Karpas-422 (cell line): ENCODE results near the gene GRID2. TPM values are rescaled to one million over a fixed set of nuclear protein-coding genes. Genes with fewer than 3 reads are reported as not detected.

Experiments used
- DNase-seq: peaks from one replicate; pipeline ENCODE4 v3.0.0-alpha.2; 2015
- H2AFZ ChIP-seq: fragments of 200-600 bp; sonication (generic); 2 replicates; pipeline ENCODE4 v1.6.1; 2014; ENCODE audit warnings: antibody characterized with exemption, low read length, mixed read lengths
- H3K27ac ChIP-seq: fragments of 200-600 bp; sonication (generic); 2 replicates; pipeline ENCODE4 v1.5.1; 2014; ENCODE audit warnings: mild to moderate bottlenecking, low read length, moderate library complexity
- H3K27me3 ChIP-seq: fragments of 200-600 bp; sonication (generic); 2 replicates; pipeline ENCODE4 v1.6.1; 2014; ENCODE audit warnings: low read length, mixed read lengths
- H3K36me3 ChIP-seq: fragments of 200-600 bp; sonication (generic); 2 replicates; pipeline ENCODE4 v1.6.1; 2014; ENCODE audit warnings: low read length, mixed read lengths; ENCODE audit not compliant: insufficient read depth
- H3K4me1 ChIP-seq: fragments of 200-600 bp; sonication (generic); 2 replicates; pipeline ENCODE4 v1.6.1; 2014; ENCODE audit warnings: mild to moderate bottlenecking, low read length, mixed read lengths
- H3K4me2 ChIP-seq: fragments of 200-600 bp; sonication (generic); 2 replicates; pipeline ENCODE4 v1.6.1; 2014; ENCODE audit warnings: low read length, low read depth, mild to moderate bottlenecking; ENCODE audit not compliant: poor library complexity, severe bottlenecking
- H3K4me3 ChIP-seq: fragments of 200-600 bp; sonication (generic); 2 replicates; pipeline ENCODE4 v1.5.1; 2014; ENCODE audit warnings: mild to moderate bottlenecking, antibody characterized with exemption, low read length, mixed read lengths
- H3K79me2 ChIP-seq: fragments of 200-600 bp; sonication (generic); 2 replicates; pipeline ENCODE4 v1.6.1; 2014; ENCODE audit warnings: mild to moderate bottlenecking, low read length, mixed read lengths
- H3K9ac ChIP-seq: fragments of 200-600 bp; sonication (generic); 2 replicates; pipeline ENCODE4 v1.6.0; 2014; ENCODE audit warnings: low read length
- H3K9me2 ChIP-seq: fragments of 200-600 bp; sonication (generic), shearing (Covaris generic); replicated peaks from 2 replicates; pipeline ENCODE4 v1.6.0; 2014; ENCODE audit warnings: mild to moderate bottlenecking, low read length, moderate library complexity; ENCODE audit not compliant: insufficient read depth
- H3K9me3 ChIP-seq: fragments of 300-700, 200-600 bp; sonication (generic); 2 replicates; pipeline ENCODE4 v1.6.1; 2014; ENCODE audit warnings: low read length, mixed read lengths
- H4K20me1 ChIP-seq: fragments of 200-600 bp; sonication (generic); 2 replicates; pipeline ENCODE4 v1.6.1; 2014; ENCODE audit warnings: mild to moderate bottlenecking, antibody characterized with exemption, low read length, low read depth; ENCODE audit not compliant: insufficient read depth
- total RNA-seq: library from RNA; depleted of rRNA; stranded (reverse); fragments of >200 nt; shearing (Covaris generic); gene quantifications from 2 replicates; pipeline ENCODE4 v1.2.3, GENCODE V29; 2014; ENCODE audit warnings: low replicate concordance

The GRID2 gene
- total RNA-seq, 1 experiment from 2014 or later = not detected

DNA sequence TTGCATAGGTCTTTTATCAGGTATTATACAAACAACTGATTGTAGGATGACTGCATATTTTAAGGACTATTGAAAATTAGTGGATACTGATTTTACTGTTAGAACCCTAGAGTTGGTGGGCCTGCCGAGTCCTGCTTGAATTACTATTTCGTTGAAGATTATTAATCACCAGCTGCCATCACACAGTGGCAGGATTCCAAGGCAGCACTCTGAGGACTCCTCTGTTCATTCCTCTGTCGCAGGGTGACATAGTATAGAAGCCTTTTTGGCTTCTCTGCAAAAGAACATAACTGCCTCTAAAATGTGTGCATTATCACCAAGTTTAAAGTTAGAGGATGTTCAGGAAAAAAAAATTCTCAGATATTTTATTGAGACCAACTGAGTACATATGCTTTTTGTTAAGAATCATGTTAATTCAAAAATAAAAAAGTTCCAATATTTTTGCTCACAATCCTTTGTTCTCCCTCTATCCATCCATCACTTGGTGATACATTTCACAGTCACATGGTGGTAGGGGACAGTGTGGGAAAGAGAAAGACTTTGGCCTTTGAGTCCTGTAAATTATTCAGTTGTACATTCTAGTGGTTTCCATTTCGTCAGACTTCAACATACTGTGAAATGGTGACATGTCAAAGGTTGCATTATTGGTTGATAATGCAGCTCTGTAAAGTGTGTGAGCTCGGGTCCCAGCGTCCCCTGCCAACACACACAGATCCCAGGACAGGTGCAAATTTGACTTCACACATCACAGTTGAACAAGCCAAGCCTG lies 332.5 kb downstream of the GRID2 start:
- no peak overlapping the region for H3K9ac ChIP-seq
- no peaks in the 10 kb centered on the region for H3K36me3 ChIP-seq

DNA sequence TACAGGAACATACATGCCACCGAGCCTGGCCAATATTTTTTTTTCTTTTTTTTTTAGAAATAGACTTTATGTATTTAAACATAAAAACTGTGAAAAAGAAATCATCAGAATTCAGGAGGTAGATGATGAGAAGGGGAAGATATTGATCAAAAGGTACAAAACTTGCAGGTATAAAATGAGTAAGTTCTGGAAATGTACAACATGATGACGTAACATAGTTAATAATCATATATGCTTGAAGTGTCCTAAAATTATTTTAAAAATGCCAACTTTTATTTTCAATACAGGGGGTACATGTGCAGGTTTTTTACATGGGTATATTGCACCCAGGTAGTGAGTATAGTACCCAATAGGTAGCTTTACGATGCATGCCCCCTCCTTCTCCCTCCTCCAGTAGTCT lies 337.6 kb downstream of the GRID2 start:
- Histone ChIP-seq H3K9me3 (peaks cover 20% of the 10 kb centered on the region), H4K20me1 (no peaks in the 10 kb centered on the region), H3K4me1 (no peaks in the 10 kb centered on the region), H3K79me2 (no peaks in the 10 kb centered on the region), H3K9me2 (no peaks in the 10 kb centered on the region), H3K4me2 (no peak overlapping the region), H3K4me3 (no peak overlapping the region), H3K27me3 (no peaks in the 10 kb centered on the region), H3K9ac (no peak overlapping the region), H2AFZ (no peak overlapping the region), H3K36me3 (no peaks in the 10 kb centered on the region), H3K27ac (no peak overlapping the region)
- no peak for DNase-seq

More for the DNA sequence above, 332.5 kb downstream of the GRID2 start:
- Histone ChIP-seq H3K9me3 (peaks cover 20% of the 10 kb centered on the region), H4K20me1 (no peaks in the 10 kb centered on the region), H3K79me2 (no peaks in the 10 kb centered on the region), H3K4me1 (no peaks in the 10 kb centered on the region), H3K9me2 (no peaks in the 10 kb centered on the region), H3K27me3 (no peaks in the 10 kb centered on the region), H3K4me2 (no peak overlapping the region), H3K4me3 (no peak overlapping the region), H3K27ac (no peak overlapping the region), H2AFZ (no peak overlapping the region)
- DNase-seq = no peak

DNA sequence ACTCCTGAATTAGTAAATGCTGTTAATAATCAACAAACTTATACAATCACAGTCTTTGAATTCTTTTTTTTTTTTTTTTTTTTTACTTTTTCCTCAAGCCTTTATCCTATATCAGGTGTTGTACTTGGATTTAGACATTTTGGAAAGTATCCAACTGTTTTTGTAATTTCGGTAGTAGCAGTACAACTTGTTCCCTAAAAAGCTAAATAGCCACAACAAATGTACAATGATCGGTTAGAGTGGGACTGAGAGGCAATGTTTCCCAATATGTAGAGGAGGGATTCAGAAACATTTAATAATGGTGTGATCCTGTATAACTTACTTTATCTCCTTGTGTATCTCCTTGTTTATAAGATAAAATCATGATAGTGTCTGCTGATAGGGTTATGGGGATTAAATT lies 343.1 kb downstream of the GRID2 start:
- no peak overlapping the region for H2AFZ ChIP-seq
- H3K4me1 ChIP-seq = no peaks in the 10 kb centered on the region
- H3K9me3 ChIP-seq = peaks cover 31% of the 10 kb centered on the region
- H3K27me3 ChIP-seq = no peaks in the 10 kb centered on the region
- no peaks in the 10 kb centered on the region for H3K36me3 ChIP-seq
- no peaks in the 10 kb centered on the region for H3K79me2 ChIP-seq
- H3K4me3 ChIP-seq = no peak overlapping the region
- H3K4me2 ChIP-seq = no peak overlapping the region
- no peaks in the 10 kb centered on the region for H4K20me1 ChIP-seq
- DNase-seq = no peak
- no peaks in the 10 kb centered on the region for H3K9me2 ChIP-seq
- no peak overlapping the region for H3K9ac ChIP-seq
- H3K27ac ChIP-seq = no peak overlapping the region

DNA sequence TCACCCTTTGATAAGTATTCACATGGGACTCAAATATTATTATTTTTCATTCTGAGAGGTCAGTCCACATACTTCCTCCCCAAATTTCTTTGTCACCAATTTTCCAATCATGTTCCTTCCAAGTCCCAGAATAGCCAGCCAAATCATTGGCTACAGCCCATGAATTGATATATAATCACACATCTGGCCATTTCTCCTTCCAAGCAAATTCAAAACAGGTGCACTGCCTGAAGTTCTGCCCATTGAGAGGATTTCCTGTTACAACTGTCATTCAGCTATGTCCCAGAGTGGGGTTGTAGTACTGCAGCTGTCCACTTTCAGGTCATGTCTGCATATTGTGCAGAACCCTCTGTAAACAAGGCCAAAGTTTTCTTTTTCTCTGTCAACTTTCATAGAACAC lies 347.8 kb downstream of the GRID2 start:
- Histone ChIP-seq H3K9ac (no peak overlapping the region), H3K4me1 (no peaks in the 10 kb centered on the region), H3K79me2 (no peaks in the 10 kb centered on the region), H3K4me3 (no peak overlapping the region), H3K27me3 (no peaks in the 10 kb centered on the region), H3K36me3 (no peaks in the 10 kb centered on the region), H3K9me2 (no peaks in the 10 kb centered on the region), H4K20me1 (no peaks in the 10 kb centered on the region), H2AFZ (no peak overlapping the region), H3K27ac (no peak overlapping the region), H3K4me2 (no peak overlapping the region), H3K9me3 (peaks cover 24% of the 10 kb centered on the region)
- no peak for DNase-seq

DNA sequence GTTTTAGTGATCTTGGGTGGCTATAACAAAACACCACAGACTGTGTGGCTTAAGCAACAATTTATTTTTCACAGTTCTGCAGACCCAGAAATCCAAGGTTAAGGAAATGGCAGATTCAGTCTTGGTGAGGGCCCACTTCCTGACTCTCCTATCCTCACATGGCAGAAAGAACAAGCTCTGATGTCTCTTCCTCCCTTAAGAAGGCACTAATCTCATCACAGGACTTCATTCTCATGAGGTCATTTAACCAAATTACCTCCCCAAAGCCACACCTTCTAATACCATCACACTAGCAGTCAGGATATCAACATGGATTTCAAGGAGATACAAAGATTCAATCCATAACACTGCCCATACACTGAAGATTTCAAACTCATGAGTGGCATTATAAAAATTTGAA lies 350.3 kb downstream of the GRID2 start:
- Histone ChIP-seq H2AFZ (no peak overlapping the region), H3K4me3 (no peak overlapping the region), H3K79me2 (no peaks in the 10 kb centered on the region), H4K20me1 (no peaks in the 10 kb centered on the region), H3K9me3 (peaks cover 19% of the 10 kb centered on the region), H3K27me3 (no peaks in the 10 kb centered on the region), H3K9ac (no peak overlapping the region), H3K27ac (no peak overlapping the region), H3K9me2 (no peaks in the 10 kb centered on the region), H3K4me1 (no peaks in the 10 kb centered on the region), H3K4me2 (no peak overlapping the region), H3K36me3 (no peaks in the 10 kb centered on the region)
- DNase-seq = no peak

DNA sequence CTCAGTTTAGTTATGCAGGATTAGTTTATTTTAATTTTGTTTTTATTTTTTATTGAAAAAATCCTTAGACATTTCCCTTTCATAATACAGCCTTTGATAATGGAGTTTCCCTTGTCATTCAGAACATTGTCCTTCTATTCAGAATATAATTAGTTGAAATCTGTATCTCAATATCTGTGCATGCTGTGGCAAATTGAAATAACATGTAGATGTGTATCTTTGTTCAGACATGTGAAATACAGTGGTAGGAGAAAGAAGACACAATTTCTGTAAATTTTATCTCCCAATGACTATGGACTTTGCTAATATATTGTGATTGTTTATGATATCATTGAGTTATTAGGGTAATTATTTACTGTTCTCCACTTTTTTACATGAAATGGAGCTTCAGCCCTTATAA lies 353.9 kb downstream of the GRID2 start:
- Histone ChIP-seq H3K27me3 (no peaks in the 10 kb centered on the region), H3K4me3 (no peak overlapping the region), H3K9ac (no peak overlapping the region), H3K4me1 (no peaks in the 10 kb centered on the region), H4K20me1 (no peaks in the 10 kb centered on the region), H3K79me2 (no peaks in the 10 kb centered on the region), H3K4me2 (no peak overlapping the region), H2AFZ (no peak overlapping the region), H3K36me3 (no peaks in the 10 kb centered on the region), H3K27ac (no peak overlapping the region), H3K9me3 (peaks cover 5% of the 10 kb centered on the region), H3K9me2 (no peaks in the 10 kb centered on the region)
- no peak for DNase-seq

DNA sequence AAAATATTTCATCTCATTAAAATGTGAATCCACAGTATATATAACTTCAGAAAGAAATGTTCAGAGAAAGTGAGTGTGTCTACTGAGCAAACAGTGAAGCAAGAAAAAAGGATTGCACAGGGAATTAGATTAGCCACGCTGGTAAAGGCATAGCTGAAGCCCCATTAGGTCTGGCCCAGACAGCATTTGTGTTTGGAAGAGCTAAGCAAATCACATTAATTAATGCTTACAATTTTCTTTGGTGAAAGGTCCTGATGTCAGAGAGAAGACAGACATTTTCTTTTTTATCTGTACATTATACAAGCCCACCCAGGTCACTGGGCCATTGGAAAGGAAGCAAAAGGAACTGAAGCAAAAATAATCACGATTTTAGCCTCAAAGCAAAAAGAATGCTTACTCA lies 354.6 kb downstream of the GRID2 start:
- H3K4me1 ChIP-seq = no peaks in the 10 kb centered on the region
- no peaks in the 10 kb centered on the region for H3K79me2 ChIP-seq
- no peak overlapping the region for H3K4me2 ChIP-seq
- no peaks in the 10 kb centered on the region for H3K36me3 ChIP-seq
- no peak overlapping the region for H3K4me3 ChIP-seq
- no peak overlapping the region for H2AFZ ChIP-seq
- H3K27ac ChIP-seq = no peak overlapping the region
- no peak overlapping the region for H3K9ac ChIP-seq
- H3K27me3 ChIP-seq = no peaks in the 10 kb centered on the region
- DNase-seq = no peak
- H3K9me2 ChIP-seq = no peaks in the 10 kb centered on the region
- H4K20me1 ChIP-seq = no peaks in the 10 kb centered on the region
- H3K9me3 ChIP-seq = peaks cover 5% of the 10 kb centered on the region

DNA sequence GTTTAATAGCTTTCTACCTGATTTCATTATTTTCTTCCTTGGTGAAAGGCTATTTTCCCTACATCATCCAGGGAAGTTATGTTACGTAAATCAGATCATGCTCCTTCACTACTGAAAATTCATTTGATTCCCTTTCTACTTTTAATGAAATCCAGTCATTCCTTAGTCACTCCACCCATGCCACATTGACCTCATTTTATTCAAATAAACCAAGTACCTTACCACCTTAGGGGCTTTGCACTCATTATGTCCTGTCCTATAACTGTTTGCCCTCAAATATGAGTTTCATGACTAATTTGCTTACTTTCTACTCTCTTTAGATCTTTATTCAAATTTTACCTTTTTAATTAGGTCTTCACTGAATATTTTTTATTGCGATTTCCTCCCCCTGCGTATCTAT lies 374.0 kb downstream of the GRID2 start:
- H3K4me1 ChIP-seq = no peaks in the 10 kb centered on the region
- H3K4me2 ChIP-seq = no peak overlapping the region
- no peak for DNase-seq
- H2AFZ ChIP-seq = no peak overlapping the region
- H3K27ac ChIP-seq = no peak overlapping the region
- H3K9me3 ChIP-seq = peaks cover 11% of the 10 kb centered on the region
- no peaks in the 10 kb centered on the region for H3K79me2 ChIP-seq
- no peak overlapping the region for H3K4me3 ChIP-seq
- no peaks in the 10 kb centered on the region for H3K36me3 ChIP-seq
- no peaks in the 10 kb centered on the region for H4K20me1 ChIP-seq
- H3K9ac ChIP-seq = no peak overlapping the region
- no peaks in the 10 kb centered on the region for H3K9me2 ChIP-seq
- H3K27me3 ChIP-seq = no peaks in the 10 kb centered on the region
